ENCODE data around the gene HNF1B. TPM values are rescaled to one million over a fixed set of nuclear protein-coding genes. Genes with fewer than 3 reads are reported as not detected.

The HNF1B gene
- total RNA-seq, 1 experiment from 2014 or later: not detected

Other genes with a start within 250 kb of the HNF1B start
- gene SYNRG, start 135.6 kb downstream of the HNF1B start, total RNA-seq (2014; rRNA removed; shearing (Covaris generic)): 14.8 and 16.5 TPM in 2 replicates
- gene DDX52, start 101.6 kb downstream of the HNF1B start, total RNA-seq (2014; rRNA removed; shearing (Covaris generic)): 29.6 and 32.1 TPM in 2 replicates
- gene TBC1D3K, start 179.4 kb upstream of the HNF1B start, total RNA-seq (2014; rRNA removed; shearing (Covaris generic)): not detected in 2 replicates
- 3.0 and 5.6 TPM in 2 replicates for gene TBC1D3L, start 244.0 kb upstream of the HNF1B start, total RNA-seq (2014; rRNA removed; shearing (Covaris generic))

All from SJCRH30 (cell line).